Panc1 (cell line): ENCODE results near the gene DAPK2. TPM values are rescaled to one million over a fixed set of nuclear protein-coding genes. Genes with fewer than 3 reads are reported as not detected.

Experiments used
- ATAC-seq: fragments of 200-7000 bp; cut with Tn5 transposase; 2 replicates; pipeline ENCODE4 v1.9.1; 2020; ENCODE audit warnings: mild to moderate bottlenecking, moderate library complexity
- BruUV-seq: library from RNA; stranded (reverse); fragments of 400-500 nt; replicated peaks from 2 replicates; lab custom pipeline; 2021; lab: Mats Ljungman, UMichigan
- CTCF ChIA-PET: fragments of 300-600 bp; sonication (Branson Sonifier 250); formaldehyde crosslinking; loops from one replicate; lab custom pipeline; 2022; ENCODE audit warnings: antibody characterized with exemption; lab: Charles Lee
- POLR2A ChIA-PET: fragments of 300-600 bp; sonication (Branson Sonifier 250); formaldehyde crosslinking; loops from one replicate; lab custom pipeline; 2022; ENCODE audit warnings: antibody characterized with exemption; lab: Charles Lee
- DNase-seq: peaks from one replicate; pipeline ENCODE4 v3.0.0-alpha.2; 2010; ENCODE audit warnings: low read depth, low spot score
- H3K27ac ChIP-seq: 2 replicates; pipeline ENCODE4 v1.5.1; 2011; ENCODE audit warnings: mild to moderate bottlenecking, low read length, inconsistent platforms
- H3K27me3 ChIP-seq: fragments of 200-500 bp; sonication (Bioruptor generic); 2 replicates; pipeline ENCODE4 v1.6.0; 2014; ENCODE audit warnings: low read length, inconsistent platforms; ENCODE audit not compliant: control insufficient read depth, insufficient read depth
- H3K36me3 ChIP-seq: fragments of 200-500 bp; sonication (Bioruptor generic); 2 replicates; pipeline ENCODE4 v1.5.1; 2014; ENCODE audit warnings: inconsistent platforms, mild to moderate bottlenecking, low read length, moderate library complexity; ENCODE audit not compliant: control insufficient read depth, insufficient read depth
- H3K4me1 ChIP-seq: 2 replicates; pipeline ENCODE4 v1.5.1; 2011; ENCODE audit warnings: inconsistent platforms, mild to moderate bottlenecking, low read length, moderate library complexity; ENCODE audit not compliant: control insufficient read depth, insufficient read depth
- H3K4me3 ChIP-seq, 2 experiments: 2 replicates each; pipeline ENCODE4 v1.5.1; 2011 to 2012; ENCODE audit warnings: low read depth in 2 of 2, low read length in 2 of 2, mild to moderate bottlenecking in 2 of 2, inconsistent platforms in 1 of 2, moderate library complexity in 1 of 2
- H3K9me3 ChIP-seq: fragments of 200-500 bp; sonication (Bioruptor generic); 2 replicates; pipeline ENCODE4 v1.5.1; 2014; ENCODE audit warnings: low read depth, mild to moderate bottlenecking, inconsistent platforms, low read length, moderate library complexity; ENCODE audit not compliant: control insufficient read depth, insufficient read depth
- POLR2AphosphoS5 ChIP-seq: IDR thresholded peaks from 2 replicates; pipeline ENCODE4 v1.6.1; 2012; ENCODE audit warnings: mild to moderate bottlenecking, low read depth, low read length, moderate library complexity
- REST ChIP-seq, 2 experiments: IDR thresholded peaks; 2 replicates each; pipeline ENCODE4 v1.6.1; 2011 to 2012; ENCODE audit warnings: low read depth in 2 of 2, control low read depth in 1 of 2, low read length in 1 of 2, mild to moderate bottlenecking in 1 of 2, moderate library complexity in 1 of 2; ENCODE audit not compliant: insufficient read depth in 1 of 2
- SIN3A ChIP-seq: IDR thresholded peaks from 2 replicates; pipeline ENCODE4 v1.6.1; 2012; ENCODE audit warnings: low read depth, mild to moderate bottlenecking, low read length, moderate library complexity, borderline replicate concordance; ENCODE audit not compliant: insufficient read depth
- TCF7L2 ChIP-seq: IDR thresholded peaks from 2 replicates; pipeline ENCODE4 v1.6.1; 2011; ENCODE audit warnings: mild to moderate bottlenecking, low read depth, low read length, inconsistent platforms
- in situ Hi-C: cut with HindIII; loops from 2 replicates; pipeline ENCODE4 v1.10.0; 2016; ENCODE audit warnings: low sequenced_read_pairs, low pct_unique_long_range_greater_than_20kb
- intact Hi-C: fragments of 100-400 bp; cut with micrococcal nuclease; formaldehyde crosslinking; loops from one replicate; pipeline ENCODE4 v1.10.0; 2022; ENCODE audit not compliant: unreplicated experiment
- total RNA-seq: library from RNA; stranded (reverse); gene quantifications from one replicate; pipeline ENCODE4 v1.2.1, GENCODE V29; 2021; ENCODE audit not compliant: unreplicated experiment
- TF ChIP-seq, protein P1 (sequence below): fragments of 450-650 bp; IDR thresholded peaks from 2 replicates; pipeline ENCODE4 v1.5.1; 2017; ENCODE audit warnings: mild to moderate bottlenecking

DAPK2 gene
- total RNA-seq, 1 experiment from 2014 or later: 10.2 TPM

GRCh38 chr15:64034519-64034918 is 11.8 kb downstream of the DAPK2 start:
- no TSS peak for BruUV-seq

DNA sequence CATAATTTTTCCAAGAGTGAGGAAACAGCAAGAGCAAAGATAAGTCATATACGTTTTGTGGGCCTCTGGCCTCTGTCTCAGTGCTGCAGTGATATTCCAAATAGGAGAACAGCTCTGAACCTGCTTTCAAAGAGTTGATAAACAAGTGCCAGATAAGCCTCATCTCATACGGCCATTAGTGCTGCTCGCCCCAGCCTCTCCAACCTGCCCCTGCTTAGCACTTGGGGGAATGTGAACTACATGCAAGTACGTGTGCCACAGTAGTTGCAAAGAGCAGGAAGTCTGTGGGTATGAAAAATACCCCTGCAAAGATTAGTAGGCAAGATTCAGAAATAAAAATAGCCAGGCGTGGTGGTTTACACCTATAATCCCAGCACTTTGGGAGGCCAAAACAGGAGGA is 14.0 kb downstream of the DAPK2 start:
- CTCF ChIA-PET: no interaction called here
- Histone ChIP-seq H3K27me3 (no peaks in the 10 kb centered on the region), H3K27ac (no peak overlapping the region), H3K4me1 (no peaks in the 10 kb centered on the region), H3K36me3 (no peaks in the 10 kb centered on the region), H3K9me3 (no peaks in the 10 kb centered on the region), H3K4me3 (no peak overlapping the region)
- POLR2A ChIA-PET: no interaction called here
- no TSS peak for BruUV-seq
- no peak for ATAC-seq
- intact Hi-C loops (no loop called here), in situ Hi-C loops (no loop called here)
- no peak for DNase-seq
- no peak for TF ChIP-seq TCF7L2
- TF ChIP-seq POLR2AphosphoS5: no peak
- TF ChIP-seq REST (IDR thresholded peaks at IDR 0.05; ENCODE audit: insufficient read depth in 1 of 2, low read depth in 2 of 2, low read length in 1 of 2): no peak

More at GRCh38 chr15:64034519-64034918, 11.8 kb downstream of the DAPK2 start:
- TF ChIP-seq, protein P1, sequence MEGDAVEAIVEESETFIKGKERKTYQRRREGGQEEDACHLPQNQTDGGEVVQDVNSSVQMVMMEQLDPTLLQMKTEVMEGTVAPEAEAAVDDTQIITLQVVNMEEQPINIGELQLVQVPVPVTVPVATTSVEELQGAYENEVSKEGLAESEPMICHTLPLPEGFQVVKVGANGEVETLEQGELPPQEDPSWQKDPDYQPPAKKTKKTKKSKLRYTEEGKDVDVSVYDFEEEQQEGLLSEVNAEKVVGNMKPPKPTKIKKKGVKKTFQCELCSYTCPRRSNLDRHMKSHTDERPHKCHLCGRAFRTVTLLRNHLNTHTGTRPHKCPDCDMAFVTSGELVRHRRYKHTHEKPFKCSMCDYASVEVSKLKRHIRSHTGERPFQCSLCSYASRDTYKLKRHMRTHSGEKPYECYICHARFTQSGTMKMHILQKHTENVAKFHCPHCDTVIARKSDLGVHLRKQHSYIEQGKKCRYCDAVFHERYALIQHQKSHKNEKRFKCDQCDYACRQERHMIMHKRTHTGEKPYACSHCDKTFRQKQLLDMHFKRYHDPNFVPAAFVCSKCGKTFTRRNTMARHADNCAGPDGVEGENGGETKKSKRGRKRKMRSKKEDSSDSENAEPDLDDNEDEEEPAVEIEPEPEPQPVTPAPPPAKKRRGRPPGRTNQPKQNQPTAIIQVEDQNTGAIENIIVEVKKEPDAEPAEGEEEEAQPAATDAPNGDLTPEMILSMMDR: no peak
- TF ChIP-seq TCF7L2 (no peak), REST (IDR thresholded peaks at IDR 0.05; ENCODE audit: insufficient read depth in 1 of 2, low read depth in 2 of 2, low read length in 1 of 2) (no peak), POLR2AphosphoS5 (no peak), SIN3A (no peak)
- Histone ChIP-seq H3K4me1 (no peaks in the 10 kb centered on the region), H3K27ac (no peak overlapping the region), H3K4me3 (no peak overlapping the region), H3K9me3 (no peaks in the 10 kb centered on the region), H3K36me3 (no peaks in the 10 kb centered on the region), H3K27me3 (no peaks in the 10 kb centered on the region)
- DNase-seq (no peak), ATAC-seq (no peak)
- ChIA-PET CTCF (no interaction called here), POLR2A (no interaction called here)
- in situ Hi-C loops (no loop called here), intact Hi-C loops (no loop called here)
